ENCODE results near the gene NAA80.

The NAA80 gene

DNA sequence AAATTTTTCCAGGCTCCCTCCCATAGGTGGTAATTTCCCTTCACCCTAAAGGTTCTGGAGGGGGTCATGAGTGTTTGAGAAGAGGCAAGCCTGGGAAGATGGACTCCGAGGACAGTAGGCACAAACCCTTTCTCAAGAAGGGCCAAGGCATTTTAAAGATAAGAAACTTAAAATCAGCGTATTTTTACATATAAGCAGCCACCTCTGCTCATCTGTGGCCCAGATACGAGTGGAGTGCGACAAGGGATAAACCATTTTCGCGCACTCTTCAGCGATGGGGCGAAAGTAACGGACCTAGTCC lies 40.9 kb upstream of the NAA80 start:
- Histone ChIP-seq H3K4me1 (ENCODE audit: control insufficient read depth in 2 of 2, insufficient read depth in 2 of 2, low read length in 2 of 2) (peaks cover 38 to 48% of the 10 kb centered on the region in 2 donors), H3K27me3 (ENCODE audit: control insufficient read depth in 2 of 2, insufficient read depth in 2 of 2, low read length in 2 of 2) (no peaks in the 10 kb centered on the region), H3K27ac (ENCODE audit: low read depth in 2 of 2, low read length in 2 of 2) (peak overlapping the region; percentile 82 to 87), H3K9me3 (ENCODE audit: control insufficient read depth in 2 of 2, low read length in 2 of 2) (no peaks in the 10 kb centered on the region), H3K4me3 (ENCODE audit: low read length in 2 of 2) (peak overlapping the region; percentile 63 to 71), H3K9ac (ENCODE audit: low read depth in 1 of 2, low read length in 2 of 2) (peak overlapping the region; percentile 73 to 84), H3K36me3 (ENCODE audit: control insufficient read depth in 2 of 2, insufficient read depth in 2 of 2, low read length in 2 of 2) (no peaks in the 10 kb centered on the region)

DNA sequence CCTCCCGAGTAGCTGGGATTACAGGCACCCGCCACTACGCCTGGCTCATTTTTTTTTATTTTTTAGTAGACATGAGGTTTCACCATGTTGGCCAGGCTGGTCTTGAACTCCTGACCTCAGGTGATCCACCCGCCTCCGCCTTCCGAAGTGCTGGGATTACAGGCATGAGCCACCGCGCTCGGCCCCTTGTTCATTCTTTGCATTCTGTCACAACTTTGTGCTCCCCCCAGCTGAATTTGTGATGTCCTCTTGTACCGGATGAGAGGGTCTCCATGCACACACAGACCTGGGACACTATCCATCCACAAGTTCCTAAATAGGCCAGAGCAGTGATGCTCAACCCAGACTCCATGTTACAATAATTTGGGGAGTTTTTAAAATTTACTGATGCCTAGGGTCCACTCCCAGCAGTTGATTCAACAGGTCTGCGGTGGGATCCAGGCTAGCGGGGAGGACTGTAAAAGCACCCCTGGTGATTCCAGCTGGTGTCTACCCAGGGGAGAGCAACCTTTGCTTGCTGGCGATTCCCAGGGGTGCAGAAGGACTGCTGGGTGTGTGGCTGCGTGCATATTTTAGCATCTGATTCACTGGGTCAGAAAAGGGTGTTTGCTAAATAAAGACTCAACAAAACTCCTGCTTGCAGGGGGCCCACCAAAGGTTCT lies 40.4 kb upstream of the NAA80 start:
- H3K4me3 ChIP-seq (ENCODE audit: low read length in 2 of 2) = peak overlapping the region; percentile 63 to 71
- peak overlapping the region; percentile 73 to 84 for H3K9ac ChIP-seq (ENCODE audit: low read depth in 1 of 2, low read length in 2 of 2)
- no peaks in the 10 kb centered on the region for H3K9me3 ChIP-seq (ENCODE audit: control insufficient read depth in 2 of 2, low read length in 2 of 2)
- H3K36me3 ChIP-seq (ENCODE audit: control insufficient read depth in 2 of 2, insufficient read depth in 2 of 2, low read length in 2 of 2) = no peaks in the 10 kb centered on the region
- H3K27ac ChIP-seq (ENCODE audit: low read depth in 2 of 2, low read length in 2 of 2) = peak overlapping the region; percentile 82 to 87
- no peaks in the 10 kb centered on the region for H3K27me3 ChIP-seq (ENCODE audit: control insufficient read depth in 2 of 2, insufficient read depth in 2 of 2, low read length in 2 of 2)
- peaks cover 36 to 49% of the 10 kb centered on the region in 2 donors for H3K4me1 ChIP-seq (ENCODE audit: control insufficient read depth in 2 of 2, insufficient read depth in 2 of 2, low read length in 2 of 2)

DNA sequence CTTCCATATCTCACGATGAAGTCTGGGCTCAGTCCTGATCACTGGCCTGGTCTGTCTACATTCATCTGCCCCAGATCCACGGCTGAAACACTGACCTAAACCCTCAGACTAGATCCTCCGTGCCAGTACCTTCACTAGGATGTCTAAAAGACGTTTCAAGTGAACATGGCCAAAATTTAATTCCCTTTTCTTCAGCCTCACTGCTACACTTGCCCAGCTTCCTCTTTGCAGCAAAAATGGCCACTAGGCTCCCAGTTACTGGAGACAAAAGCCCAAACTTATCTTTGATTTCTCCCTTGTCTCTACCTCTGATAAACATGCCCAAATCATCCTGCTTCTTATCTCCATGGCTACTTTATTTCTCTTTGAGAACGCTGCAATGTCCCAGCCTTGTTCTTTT lies 39.8 kb upstream of the NAA80 start:
- peak overlapping the region in 1 of 2 donors; percentile 61 for H3K4me3 ChIP-seq (ENCODE audit: low read length in 2 of 2)
- H3K4me1 ChIP-seq (ENCODE audit: control insufficient read depth in 2 of 2, insufficient read depth in 2 of 2, low read length in 2 of 2) = peaks cover 42 to 55% of the 10 kb centered on the region in 2 donors

DNA sequence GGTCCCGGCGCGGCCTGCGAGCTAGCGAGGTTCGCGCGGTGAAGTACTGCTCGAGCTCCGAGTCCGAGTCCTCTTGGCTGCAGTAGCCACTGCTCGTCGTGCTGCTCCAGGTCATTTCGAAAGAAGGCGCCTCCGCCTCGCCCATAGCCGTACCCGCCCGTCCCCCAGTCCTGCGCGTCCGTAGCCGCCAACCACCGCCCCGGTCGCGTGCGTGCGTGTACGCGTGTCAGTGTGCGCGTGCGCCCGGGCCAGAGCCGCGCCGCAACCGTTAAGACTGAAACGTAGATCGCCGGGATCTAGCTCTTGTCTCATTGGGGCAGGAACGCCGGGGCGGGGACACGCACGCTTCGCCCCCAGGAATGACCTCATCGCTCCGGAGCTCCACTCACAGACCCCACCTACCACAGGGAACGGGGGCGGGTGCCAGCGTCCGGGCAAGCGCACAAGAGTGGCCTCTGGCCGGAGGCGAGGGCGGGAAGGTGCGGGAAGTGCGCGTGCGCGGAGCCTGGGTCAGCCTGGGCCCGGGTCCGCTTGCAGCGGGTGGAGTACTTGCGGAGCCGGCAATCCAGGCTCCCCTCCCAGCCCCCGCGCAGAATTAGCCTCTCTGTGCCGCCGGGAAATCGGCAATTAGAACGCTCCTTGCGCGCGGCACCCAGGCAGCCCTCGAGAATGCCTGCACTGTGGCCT lies 38.1 kb upstream of the NAA80 start:
- peaks cover 0 to 2% of the 10 kb centered on the region in 2 donors for H3K36me3 ChIP-seq (ENCODE audit: control insufficient read depth in 2 of 2, insufficient read depth in 2 of 2, low read length in 2 of 2)
- H3K9me3 ChIP-seq (ENCODE audit: control insufficient read depth in 2 of 2, low read length in 2 of 2) = no peaks in the 10 kb centered on the region
- peak overlapping the region; percentile 96 to 99 for H3K27ac ChIP-seq (ENCODE audit: low read depth in 2 of 2, low read length in 2 of 2)
- H3K9ac ChIP-seq (ENCODE audit: low read depth in 1 of 2, low read length in 2 of 2) = peak overlapping the region; percentile 94
- peak overlapping the region; percentile 76 to 85 for H3K4me3 ChIP-seq (ENCODE audit: low read length in 2 of 2)
- no peaks in the 10 kb centered on the region for H3K27me3 ChIP-seq (ENCODE audit: control insufficient read depth in 2 of 2, insufficient read depth in 2 of 2, low read length in 2 of 2)
- peaks cover 46 to 58% of the 10 kb centered on the region in 2 donors for H3K4me1 ChIP-seq (ENCODE audit: control insufficient read depth in 2 of 2, insufficient read depth in 2 of 2, low read length in 2 of 2)

More for the DNA sequence above, 39.8 kb upstream of the NAA80 start:
- peak overlapping the region; percentile 24 to 48 for H3K9ac ChIP-seq (ENCODE audit: low read depth in 1 of 2, low read length in 2 of 2)
- H3K27ac ChIP-seq (ENCODE audit: low read depth in 2 of 2, low read length in 2 of 2) = peak overlapping the region; percentile 96 to 99
- H3K27me3 ChIP-seq (ENCODE audit: control insufficient read depth in 2 of 2, insufficient read depth in 2 of 2, low read length in 2 of 2) = no peaks in the 10 kb centered on the region
- no peaks in the 10 kb centered on the region for H3K9me3 ChIP-seq (ENCODE audit: control insufficient read depth in 2 of 2, low read length in 2 of 2)
- no peaks in the 10 kb centered on the region for H3K36me3 ChIP-seq (ENCODE audit: control insufficient read depth in 2 of 2, insufficient read depth in 2 of 2, low read length in 2 of 2)

DNA sequence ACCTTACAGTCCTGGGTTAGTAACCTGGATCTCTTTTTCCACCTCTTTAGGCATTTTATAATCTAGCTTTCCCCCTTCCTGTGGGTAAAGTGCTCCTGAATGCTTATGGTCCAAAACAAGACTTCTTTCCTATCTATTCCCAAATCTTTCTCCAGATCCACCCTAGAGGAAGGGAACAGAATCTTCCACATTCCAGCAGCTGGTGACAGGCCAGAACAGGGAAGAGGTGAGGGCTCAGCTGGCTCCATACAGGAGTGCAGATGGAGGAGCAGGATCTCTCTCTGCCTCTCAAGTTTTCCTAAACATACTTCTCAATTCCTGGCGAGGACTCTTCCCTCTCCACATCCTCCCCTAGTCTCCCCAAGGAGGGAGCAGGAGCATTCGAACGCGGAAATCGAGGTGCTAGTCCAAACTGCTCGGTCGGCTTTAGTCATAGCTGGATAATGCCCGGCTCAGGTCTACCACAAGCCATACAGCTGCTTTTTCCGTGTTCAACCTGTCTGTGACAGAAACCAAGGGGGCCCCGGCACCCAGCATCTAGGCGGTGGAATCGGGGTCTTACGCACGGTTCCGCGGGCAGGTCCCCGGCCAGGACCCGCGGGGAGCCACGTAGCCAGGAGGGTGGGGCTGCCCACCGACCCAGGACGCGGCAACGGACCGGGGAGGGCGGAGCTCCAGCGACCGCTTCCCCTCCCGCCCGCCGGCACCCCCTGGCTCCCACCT lies 37.4 kb upstream of the NAA80 start:
- Histone ChIP-seq H3K9me3 (ENCODE audit: control insufficient read depth in 2 of 2, low read length in 2 of 2) (no peaks in the 10 kb centered on the region), H3K4me1 (ENCODE audit: control insufficient read depth in 2 of 2, insufficient read depth in 2 of 2, low read length in 2 of 2) (peaks cover 46 to 56% of the 10 kb centered on the region in 2 donors), H3K27me3 (ENCODE audit: control insufficient read depth in 2 of 2, insufficient read depth in 2 of 2, low read length in 2 of 2) (no peaks in the 10 kb centered on the region), H3K4me3 (ENCODE audit: low read length in 2 of 2) (peak overlapping the region; percentile 76 to 85), H3K9ac (ENCODE audit: low read depth in 1 of 2, low read length in 2 of 2) (peak overlapping the region; percentile 94), H3K27ac (ENCODE audit: low read depth in 2 of 2, low read length in 2 of 2) (peak overlapping the region; percentile 96 to 99), H3K36me3 (ENCODE audit: control insufficient read depth in 2 of 2, insufficient read depth in 2 of 2, low read length in 2 of 2) (peaks cover 2 to 8% of the 10 kb centered on the region in 2 donors)

DNA sequence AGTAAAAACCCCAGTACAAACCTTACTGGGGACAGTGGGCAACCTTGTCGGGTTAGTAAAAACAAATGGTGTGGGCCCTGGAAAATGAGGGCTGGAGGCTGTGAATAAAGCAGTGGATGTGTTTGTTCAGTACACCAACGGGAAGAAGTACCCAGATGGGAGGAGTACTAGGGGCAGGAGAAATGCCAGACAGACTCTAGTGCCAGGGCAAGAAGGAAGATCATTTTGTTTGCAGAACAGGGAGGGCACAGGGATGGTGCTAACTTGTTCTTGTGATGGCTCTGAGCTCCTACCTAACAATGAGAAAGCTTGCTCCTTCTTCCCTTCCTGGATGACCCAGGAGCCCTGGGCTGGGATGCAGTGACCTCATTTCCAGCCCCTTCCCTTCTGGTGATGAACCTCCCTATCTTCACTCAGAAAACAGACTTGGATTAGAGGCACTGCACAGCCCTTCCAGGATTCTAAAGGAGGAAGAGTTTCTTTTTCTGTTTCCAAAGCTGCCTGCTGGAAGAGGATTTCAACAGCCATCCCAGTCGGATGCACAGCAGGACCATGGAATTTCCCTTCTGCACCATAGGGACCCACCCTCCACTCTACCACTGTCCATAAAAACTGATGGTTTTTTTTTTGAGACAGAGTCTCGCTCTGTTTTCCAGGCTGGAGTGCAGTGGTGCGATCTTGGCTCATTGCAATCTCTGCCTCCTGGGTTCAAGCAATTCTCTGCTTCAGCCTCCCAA lies 35.3 kb upstream of the NAA80 start:
- Histone ChIP-seq H3K4me3 (ENCODE audit: low read length in 2 of 2) (no peak overlapping the region), H3K4me1 (ENCODE audit: control insufficient read depth in 2 of 2, insufficient read depth in 2 of 2, low read length in 2 of 2) (peaks cover 35 to 42% of the 10 kb centered on the region in 2 donors)

DNA sequence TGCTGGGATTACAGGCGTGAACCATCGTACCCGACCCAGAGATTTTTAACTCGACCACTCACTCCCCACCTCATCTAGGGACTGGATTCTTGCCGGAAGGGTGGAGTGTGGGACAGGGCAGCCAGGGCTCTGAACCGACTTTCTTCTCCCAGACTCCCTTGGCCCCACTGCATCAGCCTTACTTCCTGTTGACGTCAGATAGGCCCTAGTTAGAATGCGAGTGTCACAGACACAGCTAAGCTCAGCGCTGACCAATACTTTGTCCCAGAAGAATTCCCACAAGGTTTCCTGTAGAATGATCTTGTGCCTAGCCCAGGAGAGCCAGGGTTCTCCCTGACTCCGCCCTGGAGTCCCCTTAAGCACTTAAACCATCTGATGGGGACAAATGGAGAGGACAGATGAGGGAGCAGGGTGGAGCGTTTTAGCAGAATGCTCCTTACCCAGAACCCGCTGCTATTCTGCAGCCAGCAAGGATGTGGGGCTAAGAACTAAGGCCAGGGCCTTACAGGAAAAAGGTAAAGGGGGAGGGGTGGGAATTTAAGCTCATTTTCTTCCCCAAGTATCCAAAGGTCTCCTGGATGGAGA lies 34.6 kb upstream of the NAA80 start:
- H3K9me3 ChIP-seq (ENCODE audit: control insufficient read depth in 2 of 2, low read length in 2 of 2) = no peaks in the 10 kb centered on the region
- peak overlapping the region; percentile 44 to 48 for H3K27ac ChIP-seq (ENCODE audit: low read depth in 2 of 2, low read length in 2 of 2)
- H3K27me3 ChIP-seq (ENCODE audit: control insufficient read depth in 2 of 2, insufficient read depth in 2 of 2, low read length in 2 of 2) = no peaks in the 10 kb centered on the region
- peaks cover 24 to 31% of the 10 kb centered on the region in 2 donors for H3K36me3 ChIP-seq (ENCODE audit: control insufficient read depth in 2 of 2, insufficient read depth in 2 of 2, low read length in 2 of 2)
- H3K9ac ChIP-seq (ENCODE audit: low read depth in 1 of 2, low read length in 2 of 2) = peak overlapping the region; percentile 26 to 34
- H3K4me1 ChIP-seq (ENCODE audit: control insufficient read depth in 2 of 2, insufficient read depth in 2 of 2, low read length in 2 of 2) = peaks cover 35 to 41% of the 10 kb centered on the region in 2 donors
- no peak overlapping the region for H3K4me3 ChIP-seq (ENCODE audit: low read length in 2 of 2)

More for the DNA sequence above, 35.3 kb upstream of the NAA80 start:
- peak overlapping the region; percentile 26 to 34 for H3K9ac ChIP-seq (ENCODE audit: low read depth in 1 of 2, low read length in 2 of 2)
- H3K9me3 ChIP-seq (ENCODE audit: control insufficient read depth in 2 of 2, low read length in 2 of 2) = no peaks in the 10 kb centered on the region
- H3K27me3 ChIP-seq (ENCODE audit: control insufficient read depth in 2 of 2, insufficient read depth in 2 of 2, low read length in 2 of 2) = no peaks in the 10 kb centered on the region
- peak overlapping the region; percentile 44 to 48 for H3K27ac ChIP-seq (ENCODE audit: low read depth in 2 of 2, low read length in 2 of 2)
- peaks cover 21 to 29% of the 10 kb centered on the region in 2 donors for H3K36me3 ChIP-seq (ENCODE audit: control insufficient read depth in 2 of 2, insufficient read depth in 2 of 2, low read length in 2 of 2)

DNA sequence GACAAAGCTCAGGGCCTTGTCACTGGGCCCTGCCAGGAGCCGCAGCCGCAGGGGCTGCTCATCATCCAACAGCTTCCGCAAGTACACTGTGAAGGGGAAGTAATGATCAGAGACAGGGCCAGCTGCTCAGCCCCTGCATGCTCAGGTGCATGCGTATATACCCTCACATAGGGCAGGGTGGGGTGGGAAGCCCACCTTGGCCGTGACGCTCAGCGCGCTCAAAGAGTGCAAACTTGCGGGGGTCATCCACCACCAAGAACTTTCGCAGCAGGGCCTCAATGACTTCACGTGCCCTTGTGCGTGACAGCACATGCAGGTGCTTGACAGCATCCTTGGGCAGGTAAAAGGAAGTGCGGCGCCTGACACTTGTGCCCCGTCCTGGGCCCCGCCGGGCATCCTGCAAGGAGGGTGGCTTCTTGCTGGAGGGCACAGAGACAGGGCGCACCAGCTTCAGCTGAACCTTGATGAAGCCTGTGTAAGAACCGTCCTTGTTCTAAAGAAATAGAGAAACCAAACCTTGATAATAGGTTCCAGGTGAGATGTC lies 32.2 kb upstream of the NAA80 start:
- no peaks in the 10 kb centered on the region for H3K27me3 ChIP-seq (ENCODE audit: control insufficient read depth in 2 of 2, insufficient read depth in 2 of 2, low read length in 2 of 2)
- no peak overlapping the region for H3K4me3 ChIP-seq (ENCODE audit: low read length in 2 of 2)
- H3K9me3 ChIP-seq (ENCODE audit: control insufficient read depth in 2 of 2, low read length in 2 of 2) = no peaks in the 10 kb centered on the region
- H3K4me1 ChIP-seq (ENCODE audit: control insufficient read depth in 2 of 2, insufficient read depth in 2 of 2, low read length in 2 of 2) = peaks cover 39 to 40% of the 10 kb centered on the region in 2 donors
- no peak overlapping the region for H3K9ac ChIP-seq (ENCODE audit: low read depth in 1 of 2, low read length in 2 of 2)
- H3K27ac ChIP-seq (ENCODE audit: low read depth in 2 of 2, low read length in 2 of 2) = no peak overlapping the region
- peaks cover 24 to 31% of the 10 kb centered on the region in 2 donors for H3K36me3 ChIP-seq (ENCODE audit: control insufficient read depth in 2 of 2, insufficient read depth in 2 of 2, low read length in 2 of 2)

DNA sequence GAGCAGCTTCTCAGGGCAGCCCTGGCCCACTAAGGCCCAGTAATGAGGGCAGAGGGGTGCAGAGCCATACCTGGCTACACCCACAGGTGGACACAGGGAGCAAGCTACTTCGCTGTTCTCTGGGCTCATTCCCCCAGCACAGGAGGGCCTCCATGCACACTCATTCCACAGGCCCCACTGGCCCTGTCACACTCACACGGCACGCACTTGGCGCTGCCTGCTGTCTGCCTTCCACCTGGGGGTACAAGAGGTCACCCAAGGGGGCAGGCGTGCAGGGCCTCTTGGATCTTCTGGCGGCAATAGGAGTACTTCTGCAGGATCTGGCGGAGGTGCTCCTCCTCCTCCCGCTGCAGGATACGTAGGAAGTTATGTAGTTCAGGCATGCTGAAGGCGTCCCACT lies 31.1 kb upstream of the NAA80 start:
- Histone ChIP-seq H3K4me1 (ENCODE audit: control insufficient read depth in 2 of 2, insufficient read depth in 2 of 2, low read length in 2 of 2) (peaks cover 28 to 29% of the 10 kb centered on the region in 2 donors), H3K36me3 (ENCODE audit: control insufficient read depth in 2 of 2, insufficient read depth in 2 of 2, low read length in 2 of 2) (peaks cover 33 to 42% of the 10 kb centered on the region in 2 donors), H3K9me3 (ENCODE audit: control insufficient read depth in 2 of 2, low read length in 2 of 2) (no peaks in the 10 kb centered on the region), H3K27me3 (ENCODE audit: control insufficient read depth in 2 of 2, insufficient read depth in 2 of 2, low read length in 2 of 2) (no peaks in the 10 kb centered on the region), H3K27ac (ENCODE audit: low read depth in 2 of 2, low read length in 2 of 2) (no peak overlapping the region), H3K4me3 (ENCODE audit: low read length in 2 of 2) (no peak overlapping the region), H3K9ac (ENCODE audit: low read depth in 1 of 2, low read length in 2 of 2) (no peak overlapping the region)

All from mucosa of rectum (tissue), 2 donors.